Measurements from ENCODE around the gene BTBD10.
A peak's percentile ranks its signal among the peaks of the same experiment; 100 is the strongest.
"Not testable (repeated sequence)": the region's sequence is repeated elsewhere in the genome, so short reads cannot be mapped to it uniquely, and the experiment has no call there.

BTBD10 gene

DNA sequence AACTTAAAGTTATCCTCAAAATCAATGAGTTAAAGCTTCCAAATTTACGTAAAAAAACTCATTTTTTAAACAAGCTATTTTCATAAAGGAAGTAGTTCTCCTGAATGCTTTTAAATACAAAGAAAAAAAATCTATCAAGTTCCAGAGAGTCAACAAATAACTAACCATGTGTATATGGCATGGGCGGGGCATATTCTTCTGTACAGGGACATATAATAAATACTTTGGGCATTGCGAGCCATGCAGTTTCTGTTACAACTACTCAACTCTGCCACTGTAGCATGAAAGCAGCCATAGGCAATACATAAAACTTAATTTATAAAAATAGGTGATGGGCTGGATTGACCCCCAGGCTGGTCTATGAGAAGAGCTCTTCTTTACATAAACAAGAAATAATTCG is 57.8 kb downstream of the BTBD10 start:
- no peak overlapping the region for H3K4me3 ChIP-seq (ENCODE audit: low read depth, low read length)
- TF ChIP-seq CTCF (IDR thresholded peaks at IDR 0.05; ENCODE audit: control insufficient read depth, extremely low read depth, insufficient read depth), result no peak
- no peak for DNase-seq (ENCODE audit: low read depth)

DNA sequence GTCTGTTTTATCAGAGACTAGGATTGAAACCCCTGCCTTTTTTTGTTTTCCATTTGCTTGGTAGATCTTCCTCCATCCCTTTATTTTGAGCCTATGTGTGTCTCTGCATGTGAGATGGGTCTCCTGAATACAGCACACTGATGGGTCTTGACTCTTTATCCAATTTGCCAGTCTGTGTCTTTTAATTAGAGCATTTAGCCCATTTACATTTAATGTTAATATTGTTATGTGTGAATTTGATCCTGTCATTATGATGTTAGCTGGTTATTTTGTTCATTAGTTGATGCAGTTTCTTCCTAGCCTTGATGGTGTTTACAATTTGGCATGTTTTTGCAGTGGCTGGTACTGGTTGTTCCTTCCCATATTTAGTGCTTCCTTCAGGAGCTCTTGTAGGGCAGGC is 64.7 kb downstream of the BTBD10 start:
- DNase-seq (ENCODE audit: low read depth); H3K4me3 ChIP-seq (ENCODE audit: low read depth, low read length): not testable (repeated sequence)

- no peak for TF ChIP-seq CTCF (IDR thresholded peaks at IDR 0.05; ENCODE audit: control insufficient read depth, extremely low read depth, insufficient read depth)
- DNase-seq (ENCODE audit: low read depth), result no peak
- H3K4me3 ChIP-seq (ENCODE audit: low read depth, low read length), result no peak overlapping the region
These were observed 71.8 kb downstream of the BTBD10 start for GRCh38 chr11:13391217-13391616.

DNA sequence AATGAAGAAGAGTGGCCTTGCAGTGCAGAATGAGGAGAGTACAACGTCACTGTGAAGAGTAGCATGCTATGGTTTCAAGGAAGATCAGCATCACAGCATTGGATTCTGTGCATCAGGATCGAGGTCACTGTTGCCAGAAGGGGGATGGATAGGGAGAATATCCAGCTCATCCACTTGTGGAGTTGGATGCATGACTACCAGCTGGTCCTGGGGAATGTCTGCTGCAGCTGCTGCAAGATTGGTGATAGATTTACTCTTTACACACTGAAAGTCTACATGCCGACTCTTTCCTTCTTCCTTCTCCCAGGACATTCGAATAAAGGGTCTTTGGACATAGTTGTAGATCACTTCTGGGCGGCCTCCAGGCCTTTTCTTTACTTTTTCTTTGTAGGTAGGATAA is 74.3 kb downstream of the BTBD10 start:
- TF ChIP-seq CTCF (IDR thresholded peaks at IDR 0.05; ENCODE audit: control insufficient read depth, extremely low read depth, insufficient read depth), result no peak
- no peak overlapping the region for H3K4me3 ChIP-seq (ENCODE audit: low read depth, low read length)
- DNase-seq (ENCODE audit: low read depth), result no peak

GRCh38 chr11:13386567-13386966 is 76.5 kb downstream of the BTBD10 start:
- no peak for TF ChIP-seq CTCF (IDR thresholded peaks at IDR 0.05; ENCODE audit: control insufficient read depth, extremely low read depth, insufficient read depth)
- no peak overlapping the region for H3K4me3 ChIP-seq (ENCODE audit: low read depth, low read length)
- DNase-seq (ENCODE audit: low read depth), result no peak

GRCh38 chr11:13384908-13385640 is 77.9 kb downstream of the BTBD10 start:
- peak; percentile 3 for DNase-seq (ENCODE audit: low read depth)
- peak; percentile 77 for TF ChIP-seq CTCF (IDR thresholded peaks at IDR 0.05; ENCODE audit: control insufficient read depth, extremely low read depth, insufficient read depth)
- no peak overlapping the region for H3K4me3 ChIP-seq (ENCODE audit: low read depth, low read length)

GRCh38 chr11:13382751-13383150 is 80.3 kb downstream of the BTBD10 start:
- no peak for TF ChIP-seq CTCF (IDR thresholded peaks at IDR 0.05; ENCODE audit: control insufficient read depth, extremely low read depth, insufficient read depth)

More at GRCh38 chr11:13382751-13383150, 80.3 kb downstream of the BTBD10 start:
- no peak overlapping the region for H3K4me3 ChIP-seq (ENCODE audit: low read depth, low read length)
- DNase-seq (ENCODE audit: low read depth), result no peak
